ENCODE results near the gene DOCK4.

Gene DOCK4

GRCh38 chr7:111836592-111836991, 369.6 kb downstream of the DOCK4 start:
- TF ChIP-seq, protein P1, sequence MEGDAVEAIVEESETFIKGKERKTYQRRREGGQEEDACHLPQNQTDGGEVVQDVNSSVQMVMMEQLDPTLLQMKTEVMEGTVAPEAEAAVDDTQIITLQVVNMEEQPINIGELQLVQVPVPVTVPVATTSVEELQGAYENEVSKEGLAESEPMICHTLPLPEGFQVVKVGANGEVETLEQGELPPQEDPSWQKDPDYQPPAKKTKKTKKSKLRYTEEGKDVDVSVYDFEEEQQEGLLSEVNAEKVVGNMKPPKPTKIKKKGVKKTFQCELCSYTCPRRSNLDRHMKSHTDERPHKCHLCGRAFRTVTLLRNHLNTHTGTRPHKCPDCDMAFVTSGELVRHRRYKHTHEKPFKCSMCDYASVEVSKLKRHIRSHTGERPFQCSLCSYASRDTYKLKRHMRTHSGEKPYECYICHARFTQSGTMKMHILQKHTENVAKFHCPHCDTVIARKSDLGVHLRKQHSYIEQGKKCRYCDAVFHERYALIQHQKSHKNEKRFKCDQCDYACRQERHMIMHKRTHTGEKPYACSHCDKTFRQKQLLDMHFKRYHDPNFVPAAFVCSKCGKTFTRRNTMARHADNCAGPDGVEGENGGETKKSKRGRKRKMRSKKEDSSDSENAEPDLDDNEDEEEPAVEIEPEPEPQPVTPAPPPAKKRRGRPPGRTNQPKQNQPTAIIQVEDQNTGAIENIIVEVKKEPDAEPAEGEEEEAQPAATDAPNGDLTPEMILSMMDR (conservative IDR thresholded peaks at IDR 0.05; ENCODE audit: low read length) = no peak
- no peak for TF ChIP-seq EZH2phosphoT487 (IDR thresholded peaks at IDR 0.05; ENCODE audit: borderline replicate concordance)
- H3K4me2 ChIP-seq (ENCODE audit: low read depth, low read length, poor library complexity, severe bottlenecking) = no peak overlapping the region

DNA sequence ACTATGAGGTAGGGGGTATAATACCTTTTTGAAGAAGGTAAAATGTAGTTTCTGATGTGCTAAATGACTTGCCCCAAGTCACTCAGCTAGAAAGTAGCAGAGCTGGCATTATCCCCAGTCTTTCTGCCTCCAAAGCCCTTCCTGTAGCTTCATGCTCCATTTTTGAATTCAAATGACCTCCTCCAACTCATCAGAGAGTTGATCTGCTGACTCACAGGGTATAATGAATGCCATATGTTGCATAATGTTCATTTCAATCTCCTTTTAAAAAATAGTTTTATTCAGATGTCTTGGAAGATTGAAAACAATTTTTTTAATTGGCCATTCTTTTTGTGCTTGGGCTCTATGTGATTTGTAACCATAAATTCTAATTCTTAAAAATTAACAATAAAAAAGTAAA, 371.1 kb downstream of the DOCK4 start:
- H3K36me3 ChIP-seq (ENCODE audit: insufficient read depth, low read length) = no peaks in the 10 kb centered on the region
- H3K9ac ChIP-seq (ENCODE audit: low read depth, low read length, poor library complexity, severe bottlenecking) = no peak overlapping the region
- no peaks in the 10 kb centered on the region for H3K9me3 ChIP-seq (ENCODE audit: insufficient read depth, low read depth, low read length)
- TF ChIP-seq, protein P1 (conservative IDR thresholded peaks at IDR 0.05; ENCODE audit: low read length) = no peak
- no peak for TF ChIP-seq EZH2phosphoT487 (IDR thresholded peaks at IDR 0.05; ENCODE audit: borderline replicate concordance)
- no peaks in the 10 kb centered on the region for H3K79me2 ChIP-seq (ENCODE audit: insufficient read depth, low read length)
- no peak overlapping the region for H3K4me3 ChIP-seq (ENCODE audit: low read length, poor library complexity, severe bottlenecking)
- H3F3A ChIP-seq (ENCODE audit: low read depth) = no peaks in the 10 kb centered on the region
- peaks cover 12% of the 10 kb centered on the region for H3K27me3 ChIP-seq (ENCODE audit: insufficient read depth, low read length, poor library complexity, severe bottlenecking)
- no peaks in the 10 kb centered on the region for H4K20me1 ChIP-seq (ENCODE audit: insufficient read depth, low read length, poor library complexity, severe bottlenecking)
- no peak overlapping the region for H3K4me2 ChIP-seq (ENCODE audit: low read depth, low read length, poor library complexity, severe bottlenecking)
- H3K9me2 ChIP-seq (replicated peaks; ENCODE audit: low read depth, low read length) = no peaks in the 10 kb centered on the region
- H2AFZ ChIP-seq (ENCODE audit: low read length) = no peak overlapping the region
- H3K4me1 ChIP-seq (ENCODE audit: insufficient read depth, low read length, poor library complexity, severe bottlenecking) = no peaks in the 10 kb centered on the region

More at GRCh38 chr7:111836592-111836991, 369.6 kb downstream of the DOCK4 start:
- H3F3A ChIP-seq (ENCODE audit: low read depth) = peaks cover 5% of the 10 kb centered on the region; the same call in 1 of the 2 replicates
- peaks cover 10% of the 10 kb centered on the region for H3K4me1 ChIP-seq (ENCODE audit: insufficient read depth, low read length, poor library complexity, severe bottlenecking)
- no peaks in the 10 kb centered on the region for H3K9me3 ChIP-seq (ENCODE audit: insufficient read depth, low read depth, low read length)
- H3K36me3 ChIP-seq (ENCODE audit: insufficient read depth, low read length) = no peaks in the 10 kb centered on the region
- H3K27me3 ChIP-seq (ENCODE audit: insufficient read depth, low read length, poor library complexity, severe bottlenecking) = peaks cover 20% of the 10 kb centered on the region
- no peaks in the 10 kb centered on the region for H4K20me1 ChIP-seq (ENCODE audit: insufficient read depth, low read length, poor library complexity, severe bottlenecking)
- no peaks in the 10 kb centered on the region for H3K79me2 ChIP-seq (ENCODE audit: insufficient read depth, low read length)
- no peak overlapping the region for H2AFZ ChIP-seq (ENCODE audit: low read length)
- no peaks in the 10 kb centered on the region for H3K9me2 ChIP-seq (replicated peaks; ENCODE audit: low read depth, low read length)
- no peak overlapping the region for H3K4me3 ChIP-seq (ENCODE audit: low read length, poor library complexity, severe bottlenecking)
- H3K9ac ChIP-seq (ENCODE audit: low read depth, low read length, poor library complexity, severe bottlenecking) = no peak overlapping the region

- no peaks in the 10 kb centered on the region for H4K20me1 ChIP-seq (ENCODE audit: insufficient read depth, low read length, poor library complexity, severe bottlenecking)
- H3K79me2 ChIP-seq (ENCODE audit: insufficient read depth, low read length) = no peaks in the 10 kb centered on the region
Observed at GRCh38 chr7:111834367-111834766, 371.8 kb downstream of the DOCK4 start.

More at GRCh38 chr7:111834367-111834766, 371.8 kb downstream of the DOCK4 start:
- no peak overlapping the region for H3K4me3 ChIP-seq (ENCODE audit: low read length, poor library complexity, severe bottlenecking)
- H3K9ac ChIP-seq (ENCODE audit: low read depth, low read length, poor library complexity, severe bottlenecking) = no peak overlapping the region
- no peak overlapping the region for H3K4me2 ChIP-seq (ENCODE audit: low read depth, low read length, poor library complexity, severe bottlenecking)
- H3K4me1 ChIP-seq (ENCODE audit: insufficient read depth, low read length, poor library complexity, severe bottlenecking) = no peaks in the 10 kb centered on the region
- no peaks in the 10 kb centered on the region for H3K9me3 ChIP-seq (ENCODE audit: insufficient read depth, low read depth, low read length)
- no peak overlapping the region for H2AFZ ChIP-seq (ENCODE audit: low read length)
- TF ChIP-seq, protein P1 (conservative IDR thresholded peaks at IDR 0.05; ENCODE audit: low read length) = no peak
- no peak for TF ChIP-seq EZH2phosphoT487 (IDR thresholded peaks at IDR 0.05; ENCODE audit: borderline replicate concordance)
- H3K36me3 ChIP-seq (ENCODE audit: insufficient read depth, low read length) = no peaks in the 10 kb centered on the region
- peaks cover 10% of the 10 kb centered on the region for H3K27me3 ChIP-seq (ENCODE audit: insufficient read depth, low read length, poor library complexity, severe bottlenecking)
- no peaks in the 10 kb centered on the region for H3F3A ChIP-seq (ENCODE audit: low read depth)
- H3K9me2 ChIP-seq (replicated peaks; ENCODE audit: low read depth, low read length) = no peaks in the 10 kb centered on the region
